HEK293T (cell line): Measurements from ENCODE around the gene CAMLG.

Experiments used
- CTCF ChIA-PET: fragments of 350-600 bp; formaldehyde crosslinking; extraction: SDS; loops from one replicate; lab custom pipeline; 2021; ENCODE audit warnings: antibody characterized with exemption, inconsistent platforms; lab: Yijun Ruan, JAX
- POLR2A ChIA-PET: fragments of 350-600 bp; formaldehyde crosslinking; extraction: SDS; loops from one replicate; lab custom pipeline; 2020; ENCODE audit warnings: antibody characterized with exemption, inconsistent platforms; lab: Yijun Ruan, JAX
- DNase-seq: peaks from one replicate; pipeline ENCODE4 v3.0.0; 2012; ENCODE audit warnings: mixed read lengths; ENCODE audit errors: extremely low spot score
- ARNT ChIP-seq: fragments of 450-650 bp; IDR thresholded peaks from 2 replicates; pipeline ENCODE4 v1.6.1; 2017; ENCODE audit warnings: mild to moderate bottlenecking
- BHLHE40 ChIP-seq: fragments of 450-650 bp; IDR thresholded peaks from 2 replicates; pipeline ENCODE4 v1.6.1; 2016; ENCODE audit warnings: mild to moderate bottlenecking, moderate library complexity, borderline replicate concordance
- CTBP1 ChIP-seq: fragments of 450-650 bp; IDR thresholded peaks from 2 replicates; pipeline ENCODE4 v1.6.1; 2016; ENCODE audit warnings: borderline replicate concordance
- ELF4 ChIP-seq: fragments of 450-650 bp; IDR thresholded peaks from 2 replicates; pipeline ENCODE4 v1.6.1; 2017; ENCODE audit warnings: antibody characterized with exemption
- FOXA1 ChIP-seq: fragments of 450-650 bp; IDR thresholded peaks from 2 replicates; pipeline ENCODE4 v1.6.1; 2016; ENCODE audit warnings: mild to moderate bottlenecking
- FOXK2 ChIP-seq: fragments of 450-650 bp; IDR thresholded peaks from 2 replicates; pipeline ENCODE4 v1.6.1; 2016; ENCODE audit warnings: mild to moderate bottlenecking
- FOXM1 ChIP-seq: fragments of 450-650 bp; IDR thresholded peaks from 2 replicates; pipeline ENCODE4 v1.6.1; 2017; ENCODE audit warnings: mild to moderate bottlenecking, borderline replicate concordance
- HDGF ChIP-seq: fragments of 450-650 bp; IDR thresholded peaks from 2 replicates; pipeline ENCODE4 v1.6.1; 2017; ENCODE audit warnings: antibody characterized with exemption, borderline replicate concordance
- L3MBTL2 ChIP-seq: fragments of 450-650 bp; conservative IDR thresholded peaks from 2 replicates; pipeline ENCODE4 v1.6.1; 2016; ENCODE audit warnings: mild to moderate bottlenecking
- LEF1 ChIP-seq: fragments of 450-650 bp; IDR thresholded peaks from 2 replicates; pipeline ENCODE4 v1.6.1; 2017; ENCODE audit warnings: mild to moderate bottlenecking, borderline replicate concordance
- NFRKB ChIP-seq: fragments of 450-650 bp; IDR thresholded peaks from 2 replicates; pipeline ENCODE4 v1.6.1; 2016; ENCODE audit warnings: mild to moderate bottlenecking, moderate library complexity
- PKNOX1 ChIP-seq: fragments of 450-650 bp; IDR thresholded peaks from 2 replicates; pipeline ENCODE4 v1.6.1; 2016
- SP1 ChIP-seq: fragments of 450-650 bp; IDR thresholded peaks from 2 replicates; pipeline ENCODE4 v1.6.1; 2017
- SUZ12 ChIP-seq: fragments of 450-650 bp; IDR thresholded peaks from 2 replicates; pipeline ENCODE4 v1.6.1; 2016; ENCODE audit warnings: mild to moderate bottlenecking
- TARDBP ChIP-seq: fragments of 450-650 bp; IDR thresholded peaks from 2 replicates; pipeline ENCODE4 v1.6.1; 2016
- ZNF384 ChIP-seq: fragments of 450-650 bp; IDR thresholded peaks from 2 replicates; pipeline ENCODE4 v1.6.1; 2016

Gene CAMLG

GRCh38 chr5:134735243-134735642 lies 3.1 kb upstream of the CAMLG start:
- POLR2A ChIA-PET, result interaction anchor here (0.9 kb wide), 1 partner anchor 169 kb away, joined by 3 read pairs; the partner anchor contains the start of gene PCBD2
- TF ChIP-seq SUZ12, result no peak
- no peak for TF ChIP-seq SP1
- no peak for TF ChIP-seq LEF1
- no peak for TF ChIP-seq FOXK2
- no peak for TF ChIP-seq HDGF
- TF ChIP-seq ELF4, result no peak
- TF ChIP-seq TARDBP, result no peak
- no peak for TF ChIP-seq ZNF384
- no peak for TF ChIP-seq FOXA1
- TF ChIP-seq NFRKB, result no peak
- no peak for TF ChIP-seq CTBP1
- no peak for TF ChIP-seq L3MBTL2
- TF ChIP-seq PKNOX1, result no peak
- TF ChIP-seq ARNT, result no peak
- no peak for TF ChIP-seq BHLHE40
- no peak for TF ChIP-seq FOXM1
- CTCF ChIA-PET, result interaction anchor here (0.6 kb wide), 1 partner anchor 111 kb away, joined by 3 read pairs; no protein-coding TSS in a partner anchor
- no peak for DNase-seq

DNA sequence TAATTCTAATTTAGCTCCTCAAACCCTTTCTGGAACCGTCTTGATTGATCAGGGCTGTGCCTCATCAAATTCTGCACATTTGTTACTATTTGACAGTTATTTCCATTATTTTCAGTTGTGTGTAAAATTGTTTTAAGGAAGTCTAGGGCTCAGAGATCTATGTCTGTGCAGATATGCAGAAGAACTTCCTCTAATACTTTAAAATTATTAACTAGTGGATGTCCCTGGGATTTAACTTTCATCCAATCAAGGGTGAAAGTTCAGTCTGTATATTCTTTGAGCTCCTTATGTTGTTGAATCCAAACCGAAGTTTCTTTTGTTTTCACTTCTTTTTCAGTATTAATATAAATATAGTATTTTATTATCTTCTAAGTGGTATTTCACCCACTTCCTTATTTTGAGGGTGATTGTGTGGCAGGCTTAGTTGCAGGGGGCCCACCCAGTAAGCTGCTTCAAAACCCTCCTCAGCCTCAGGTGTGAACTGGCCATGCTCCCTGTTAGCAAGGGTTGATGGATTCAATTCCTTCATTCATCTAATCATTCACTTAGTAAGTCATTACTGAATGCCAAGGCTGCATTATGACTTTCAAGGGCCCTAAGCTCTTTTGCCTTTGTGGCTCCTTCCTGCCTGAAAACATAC lies 2.1 kb upstream of the CAMLG start:
- TF ChIP-seq FOXK2 (no peak), BHLHE40 (no peak), LEF1 (no peak), L3MBTL2 (no peak), FOXA1 (no peak), CTBP1 (no peak), TARDBP (no peak)
- ChIA-PET CTCF (interaction anchor here (1.2 kb wide), 1 partner anchor 22 kb away, joined by 5 read pairs; the partner anchor contains the start of gene DDX46), POLR2A (no interaction called here)
- DNase-seq, result no peak

DNA sequence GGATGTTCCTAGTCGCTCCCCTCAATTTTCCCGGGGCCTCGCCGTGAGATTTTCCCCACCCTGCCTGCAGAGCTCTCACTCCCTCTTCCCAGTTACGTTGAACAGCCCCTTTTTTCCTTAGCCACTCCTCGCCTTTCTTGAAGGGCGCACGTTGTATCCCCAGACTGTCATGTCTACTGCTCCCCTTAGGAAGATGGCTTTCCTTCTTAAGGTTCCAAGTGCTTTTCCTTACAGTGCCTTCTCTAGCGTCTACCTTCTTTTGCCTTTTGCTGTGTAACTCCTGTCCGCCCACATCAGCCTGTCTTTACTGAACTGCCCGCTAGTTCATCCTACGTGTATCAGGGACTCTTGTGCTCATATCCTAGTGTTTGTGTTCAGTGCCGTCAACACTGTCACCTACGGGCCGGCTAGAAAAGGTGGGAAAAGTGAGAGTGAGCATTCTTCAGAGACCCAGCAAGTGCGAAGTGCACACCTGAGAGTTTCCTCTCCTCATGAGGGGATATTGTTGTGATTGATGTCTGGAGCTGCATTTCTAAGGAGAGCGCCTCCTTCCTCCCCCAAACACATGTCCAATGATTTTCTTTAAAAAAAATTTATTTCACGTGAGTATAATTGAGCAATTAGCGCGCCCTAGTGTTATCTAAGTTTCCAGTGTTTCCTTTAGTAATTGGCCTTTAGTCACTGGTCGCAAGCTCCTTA lies 764 bp downstream of the CAMLG start:
- peak; percentile 48 for DNase-seq
- CTCF ChIA-PET, result interaction anchor here (0.6 to 1.3 kb wide), 8 partner anchors 10 to 166 kb away, joined by 3 to 6 read pairs (median 3); partner anchors contain the start of genes DDX46 and PCBD2
- TF ChIP-seq L3MBTL2, result peak; percentile 93
- no peak for TF ChIP-seq CTBP1
- TF ChIP-seq FOXM1, result no peak
- TF ChIP-seq PKNOX1, result peak; percentile 44; the same call in 1 of the 2 replicates
- TF ChIP-seq FOXK2, result no peak
- POLR2A ChIA-PET, result interaction anchor here (0.5 to 3.8 kb wide), 12 partner anchors 14 to 513 kb away, joined by 3 to 59 read pairs (median 5); partner anchors contain the start of genes C5orf24, DDX46, PCBD2 and PPP2CA

GRCh38 chr5:134741052-134741451 lies 2.7 kb downstream of the CAMLG start:
- ChIA-PET CTCF (no interaction called here), POLR2A (interaction anchor here (1.1 to 3.8 kb wide), 3 partner anchors 13 to 164 kb away, joined by 3 to 59 read pairs (median 12); partner anchors contain the start of genes DDX46 and PCBD2)
- TF ChIP-seq FOXA1 (no peak), FOXK2 (no peak), LEF1 (no peak), NFRKB (no peak), SUZ12 (no peak), CTBP1 (no peak), TARDBP (no peak), PKNOX1 (no peak), ELF4 (no peak), FOXM1 (no peak), ARNT (no peak), SP1 (no peak), L3MBTL2 (no peak), ZNF384 (no peak), HDGF (no peak), BHLHE40 (no peak)
- no peak for DNase-seq

DNA sequence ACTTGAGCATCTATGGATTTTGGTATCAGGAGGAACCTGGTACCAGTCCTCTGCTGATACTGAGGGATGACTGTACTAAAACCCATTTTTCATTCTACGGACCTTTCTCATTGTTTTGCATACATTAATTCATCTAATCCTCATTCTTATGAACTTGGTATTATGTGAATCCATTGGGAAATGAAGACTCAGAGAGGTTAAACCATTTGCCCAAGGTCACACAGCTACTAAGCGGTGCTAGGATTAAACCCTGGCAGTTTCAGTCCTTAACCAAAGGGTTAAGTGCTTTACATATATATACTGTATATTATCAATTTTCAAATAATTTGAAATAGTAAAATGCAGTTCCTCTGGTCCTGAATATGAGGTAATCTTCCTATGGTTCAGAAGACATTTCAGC lies 3.8 kb downstream of the CAMLG start:
- no peak for DNase-seq
- ChIA-PET CTCF (no interaction called here), POLR2A (interaction anchor here (1.0 kb wide), 1 partner anchor 16 kb away, joined by 4 read pairs; the partner anchor contains the start of gene DDX46)
- TF ChIP-seq ARNT, result no peak
- no peak for TF ChIP-seq PKNOX1
- TF ChIP-seq FOXA1, result no peak
- no peak for TF ChIP-seq SP1
- TF ChIP-seq CTBP1, result no peak
- TF ChIP-seq BHLHE40, result no peak
- TF ChIP-seq L3MBTL2, result no peak
- no peak for TF ChIP-seq TARDBP
- TF ChIP-seq ELF4, result no peak
- no peak for TF ChIP-seq ZNF384
- no peak for TF ChIP-seq FOXM1
- TF ChIP-seq NFRKB, result no peak
- no peak for TF ChIP-seq LEF1
- TF ChIP-seq SUZ12, result no peak
- TF ChIP-seq HDGF, result no peak
- TF ChIP-seq FOXK2, result no peak
